C4-2B (cell line): ENCODE data around the gene CD247.

ENCODE experiments used
- H3K27ac ChIP-seq: fragments of 450-650 bp; 2 replicates; pipeline ENCODE4 v1.5.1; 2017
- ZFX ChIP-seq: fragments of 450-650 bp; IDR thresholded peaks from 2 replicates; pipeline ENCODE4 v1.6.1; 2017
- TF ChIP-seq, protein P1 (sequence below): fragments of 450-650 bp; conservative IDR thresholded peaks from 2 replicates; pipeline ENCODE4 v1.5.1; 2017; ENCODE audit warnings: mild to moderate bottlenecking

Gene CD247

DNA sequence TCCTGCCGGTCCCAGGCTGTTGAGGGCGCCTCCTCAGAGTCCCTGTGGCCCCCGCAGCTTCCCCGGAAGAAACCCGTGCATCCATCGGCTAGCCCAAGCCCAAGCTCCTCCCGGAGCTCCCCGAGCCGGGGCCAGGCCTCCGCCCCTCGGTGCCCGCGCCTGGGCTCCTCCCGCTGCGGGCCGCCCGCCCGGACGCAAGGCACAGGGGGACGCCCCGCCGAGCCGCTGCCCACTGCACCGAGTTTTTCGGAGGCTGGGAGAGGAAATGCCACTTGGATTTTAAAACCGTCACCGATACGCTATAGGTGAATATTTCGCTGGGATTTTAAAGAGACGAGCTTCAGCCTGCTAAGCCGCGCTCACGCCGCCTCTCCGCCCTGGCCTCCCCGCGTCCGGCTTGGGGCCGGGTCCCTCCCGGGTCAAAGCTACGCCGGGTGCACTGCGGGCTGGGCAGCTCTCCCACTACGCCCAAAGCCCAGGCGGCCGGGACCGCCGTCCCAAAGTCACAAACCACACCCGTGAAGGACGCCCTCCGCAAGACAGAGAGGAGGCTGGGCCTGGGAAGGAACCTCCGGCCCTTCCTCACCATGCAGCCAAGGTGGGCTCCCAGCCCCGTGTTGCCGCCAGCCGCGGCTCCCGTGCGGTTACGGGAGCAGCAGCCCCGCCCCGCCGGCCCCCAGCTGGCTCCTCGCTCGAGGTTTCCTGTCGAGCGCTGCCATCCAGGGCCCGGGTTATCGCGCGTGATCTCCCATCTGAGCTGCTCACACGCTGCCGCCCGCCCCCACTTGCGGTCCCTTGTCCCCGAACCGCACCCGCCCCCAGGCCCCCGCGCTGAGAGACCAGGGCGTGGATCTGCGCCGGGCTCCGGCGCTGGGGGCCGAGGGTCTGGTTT is 63.2 kb downstream of the CD247 start:
- TF ChIP-seq ZFX: peak; percentile 56
- TF ChIP-seq, protein P1, sequence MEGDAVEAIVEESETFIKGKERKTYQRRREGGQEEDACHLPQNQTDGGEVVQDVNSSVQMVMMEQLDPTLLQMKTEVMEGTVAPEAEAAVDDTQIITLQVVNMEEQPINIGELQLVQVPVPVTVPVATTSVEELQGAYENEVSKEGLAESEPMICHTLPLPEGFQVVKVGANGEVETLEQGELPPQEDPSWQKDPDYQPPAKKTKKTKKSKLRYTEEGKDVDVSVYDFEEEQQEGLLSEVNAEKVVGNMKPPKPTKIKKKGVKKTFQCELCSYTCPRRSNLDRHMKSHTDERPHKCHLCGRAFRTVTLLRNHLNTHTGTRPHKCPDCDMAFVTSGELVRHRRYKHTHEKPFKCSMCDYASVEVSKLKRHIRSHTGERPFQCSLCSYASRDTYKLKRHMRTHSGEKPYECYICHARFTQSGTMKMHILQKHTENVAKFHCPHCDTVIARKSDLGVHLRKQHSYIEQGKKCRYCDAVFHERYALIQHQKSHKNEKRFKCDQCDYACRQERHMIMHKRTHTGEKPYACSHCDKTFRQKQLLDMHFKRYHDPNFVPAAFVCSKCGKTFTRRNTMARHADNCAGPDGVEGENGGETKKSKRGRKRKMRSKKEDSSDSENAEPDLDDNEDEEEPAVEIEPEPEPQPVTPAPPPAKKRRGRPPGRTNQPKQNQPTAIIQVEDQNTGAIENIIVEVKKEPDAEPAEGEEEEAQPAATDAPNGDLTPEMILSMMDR: no peak
- H3K27ac ChIP-seq: peak overlapping the region; percentile 59

DNA sequence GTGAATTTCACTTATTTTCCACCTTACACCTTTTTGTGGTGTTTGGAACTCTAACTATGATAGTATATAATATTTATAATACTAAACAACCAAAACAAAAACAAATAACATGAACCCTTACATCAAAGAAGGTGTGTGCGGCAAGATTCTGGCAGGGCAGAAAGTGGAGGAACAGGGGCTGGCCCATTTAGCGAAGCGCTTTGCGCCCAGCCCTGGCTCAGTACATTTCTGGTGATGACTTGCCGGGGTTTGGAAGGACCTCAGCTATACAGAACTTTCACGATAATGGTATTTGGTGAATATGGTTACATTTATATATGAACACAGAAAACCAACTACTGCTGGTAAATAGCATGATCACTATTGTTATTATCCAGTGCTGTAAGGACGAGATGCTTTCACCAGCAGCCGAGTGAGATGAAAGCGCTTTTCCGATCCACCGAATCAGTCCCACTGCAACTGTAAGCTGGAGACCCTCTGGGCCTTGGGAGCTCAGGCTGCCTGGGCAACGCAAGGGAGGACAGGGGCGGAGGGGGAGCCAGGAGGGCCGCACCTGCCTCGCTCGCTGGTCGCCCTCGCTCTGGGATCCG is 63.9 kb downstream of the CD247 start:
- TF ChIP-seq, protein P1: no peak
- no peak for TF ChIP-seq ZFX
- H3K27ac ChIP-seq: peak overlapping the region; percentile 59; the same call in 1 of the 2 replicates

DNA sequence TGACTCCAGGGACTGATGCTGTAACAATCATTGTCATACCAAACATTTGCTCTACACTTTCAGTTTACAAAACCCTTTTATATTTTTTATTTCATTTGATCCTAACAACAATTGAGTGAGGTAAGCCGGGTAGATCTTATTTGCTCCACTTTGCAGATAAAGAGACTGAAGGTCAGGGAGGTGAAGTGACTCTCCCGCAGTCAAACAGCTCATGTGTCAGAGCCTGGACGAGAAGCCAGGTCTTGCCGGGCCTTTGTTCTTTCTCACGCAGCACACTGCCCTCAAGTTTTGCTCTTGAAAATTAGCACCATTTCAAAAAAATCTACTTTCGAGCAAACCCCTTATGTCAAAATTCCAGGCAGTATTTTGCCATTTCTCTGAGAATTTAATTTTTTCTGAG is 65.2 kb downstream of the CD247 start:
- H3K27ac ChIP-seq: no peak overlapping the region
- no peak for TF ChIP-seq ZFX
- TF ChIP-seq, protein P1: no peak

GRCh38 chr1:167452483-167452882 is 65.8 kb downstream of the CD247 start:
- TF ChIP-seq, protein P1: no peak
- no peak for TF ChIP-seq ZFX

GRCh38 chr1:167450843-167451242 is 67.5 kb downstream of the CD247 start:
- H3K27ac ChIP-seq: no peak overlapping the region
- TF ChIP-seq, protein P1: no peak
- no peak for TF ChIP-seq ZFX

More at GRCh38 chr1:167452483-167452882, 65.8 kb downstream of the CD247 start:
- no peak overlapping the region for H3K27ac ChIP-seq

- no peak overlapping the region for H3K27ac ChIP-seq
- no peak for TF ChIP-seq ZFX
- TF ChIP-seq, protein P1: no peak
Observed at GRCh38 chr1:167447521-167448136, 70.7 kb downstream of the CD247 start.

GRCh38 chr1:167446966-167447365 is 71.4 kb downstream of the CD247 start:
- no peak for TF ChIP-seq ZFX
- TF ChIP-seq, protein P1: no peak

More at GRCh38 chr1:167446966-167447365, 71.4 kb downstream of the CD247 start:
- H3K27ac ChIP-seq: no peak overlapping the region
